GM21390 (cell line): ENCODE results near the gene ERC1.
"Not testable (repeated sequence)": the region's sequence is repeated elsewhere in the genome, so short reads cannot be mapped to it uniquely, and the experiment has no call there.

Experiments
- ATAC-seq: cut with Tn5 transposase; IDR thresholded peaks from one replicate; pipeline ENCODE4 v1.9.1; 2021; ENCODE audit not compliant: unreplicated experiment

The ERC1 gene

DNA sequence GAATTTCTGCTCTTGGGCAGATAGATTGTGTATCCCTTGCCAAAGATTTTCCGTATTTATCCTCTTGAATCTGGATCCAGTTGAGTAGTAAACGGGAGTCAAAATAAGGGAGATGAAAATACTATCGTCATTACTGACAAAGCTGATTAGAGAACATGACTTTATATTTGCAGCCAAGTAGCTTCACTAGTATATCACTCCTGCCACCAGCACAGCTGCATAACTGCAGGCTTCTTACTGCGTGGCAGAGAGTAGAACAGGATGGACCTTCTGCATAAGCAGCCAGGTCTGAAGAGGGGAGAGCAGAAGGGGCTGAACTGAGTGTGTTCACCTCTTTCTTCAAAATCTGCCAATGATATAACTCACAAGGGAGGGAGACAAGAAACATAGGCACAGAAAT is 319.6 kb downstream of the ERC1 start:
- no peak for ATAC-seq

DNA sequence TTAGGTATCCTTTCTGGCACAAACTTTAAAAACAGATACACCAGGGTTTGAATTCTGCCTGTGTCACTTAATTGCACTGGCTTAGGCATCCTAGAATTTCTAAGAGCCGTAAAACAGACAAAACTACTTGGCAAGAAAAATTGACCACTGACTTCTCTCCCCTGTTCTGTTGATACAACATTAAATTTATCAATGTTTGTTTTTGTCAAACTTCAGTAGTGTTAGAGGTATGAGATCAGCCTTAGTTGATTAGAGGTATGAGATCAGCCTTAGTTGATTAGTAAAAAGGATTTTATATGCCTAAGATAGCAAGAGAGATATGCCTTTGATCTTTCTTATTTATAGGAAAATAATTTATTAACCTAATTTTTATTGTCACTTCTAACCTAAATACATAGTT is 320.1 kb downstream of the ERC1 start:
- no peak for ATAC-seq

- ATAC-seq, result no peak
These were observed 322.9 kb downstream of the ERC1 start for GRCh38 chr12:1313906-1314305.

DNA sequence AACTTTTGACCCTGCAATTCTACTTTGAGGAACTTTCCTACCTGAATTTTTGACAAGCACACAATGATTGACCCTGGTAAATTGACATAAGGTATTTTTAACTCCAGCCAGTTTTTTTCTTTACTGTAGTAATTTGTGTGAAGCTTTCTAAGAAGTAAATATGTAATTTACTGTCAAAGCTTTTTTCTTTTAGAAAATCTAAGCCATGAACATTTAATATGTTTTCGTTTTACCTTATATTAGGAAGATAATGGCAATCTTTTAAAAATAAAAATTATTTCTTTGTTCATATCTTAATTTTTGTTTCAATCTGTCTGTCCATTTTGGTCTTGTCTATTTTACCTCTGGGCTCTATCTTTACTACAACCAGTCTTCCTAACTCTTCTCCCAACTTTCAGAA is 323.5 kb downstream of the ERC1 start:
- no peak for ATAC-seq

GRCh38 chr12:1316991-1317390 is 326.0 kb downstream of the ERC1 start:
- ATAC-seq, result not testable (repeated sequence)

- no peak for ATAC-seq
These were observed 327.5 kb downstream of the ERC1 start for GRCh38 chr12:1318327-1319031.

DNA sequence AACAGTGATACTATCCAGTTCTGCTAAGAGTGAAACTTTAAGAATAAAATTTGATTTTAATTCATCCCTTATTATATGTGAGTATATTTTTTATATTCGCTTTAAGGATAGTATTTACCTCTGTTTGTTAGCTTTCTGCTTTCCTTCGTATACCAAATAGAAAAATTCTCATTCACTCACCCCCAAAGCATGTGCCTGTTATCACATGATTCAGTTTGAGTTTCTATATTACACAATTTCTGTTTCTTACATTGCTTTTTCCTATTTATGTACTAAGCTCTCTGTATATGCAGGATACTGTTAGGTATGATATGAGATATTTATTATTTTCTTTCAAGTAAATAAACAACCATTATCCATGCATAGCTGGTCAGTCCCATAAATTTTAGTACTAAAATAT is 328.2 kb downstream of the ERC1 start:
- no peak for ATAC-seq

DNA sequence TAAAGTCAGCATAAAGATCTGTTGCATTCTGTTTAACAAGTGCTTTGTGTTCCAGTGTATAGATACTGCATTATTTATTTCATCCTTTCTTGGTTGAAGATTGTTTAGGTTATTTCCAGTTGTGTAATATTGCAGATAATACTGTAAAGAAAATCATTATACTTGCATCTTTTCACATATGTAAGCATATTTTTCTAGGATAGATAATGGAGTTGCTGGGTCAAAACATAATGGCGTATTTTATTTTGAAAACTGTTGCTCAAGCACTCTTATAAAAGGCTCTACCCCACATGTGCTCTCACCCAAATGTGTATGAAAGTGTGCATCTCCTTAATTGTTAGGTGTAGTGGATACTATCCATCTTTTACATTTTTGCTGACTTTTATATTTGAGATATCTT is 329.0 kb downstream of the ERC1 start:
- no peak for ATAC-seq

GRCh38 chr12:1322821-1323220 is 331.8 kb downstream of the ERC1 start:
- ATAC-seq, result no peak

DNA sequence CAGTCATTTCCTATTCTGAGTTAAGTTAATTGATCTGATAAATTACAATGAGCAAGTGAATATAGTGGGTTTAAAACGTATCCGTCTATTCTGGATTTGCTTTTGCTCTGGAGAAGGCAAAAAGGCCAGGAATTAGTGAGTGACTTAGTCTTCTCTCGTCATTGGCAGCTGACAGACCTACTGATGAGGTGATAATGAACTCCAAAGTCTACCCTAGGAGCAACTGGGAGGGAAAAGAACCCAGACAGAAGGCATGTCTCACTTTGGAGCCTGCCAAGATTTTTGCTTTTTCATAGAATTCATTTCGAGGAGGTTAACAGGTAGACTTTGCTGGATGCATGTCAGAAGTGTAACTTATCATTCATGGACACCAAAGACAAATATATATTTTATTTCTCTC is 333.1 kb downstream of the ERC1 start:
- ATAC-seq, result no peak

- ATAC-seq, result no peak
These were observed 333.9 kb downstream of the ERC1 start for GRCh38 chr12:1324910-1325309.

GRCh38 chr12:1325666-1326065 is 334.6 kb downstream of the ERC1 start:
- no peak for ATAC-seq

DNA sequence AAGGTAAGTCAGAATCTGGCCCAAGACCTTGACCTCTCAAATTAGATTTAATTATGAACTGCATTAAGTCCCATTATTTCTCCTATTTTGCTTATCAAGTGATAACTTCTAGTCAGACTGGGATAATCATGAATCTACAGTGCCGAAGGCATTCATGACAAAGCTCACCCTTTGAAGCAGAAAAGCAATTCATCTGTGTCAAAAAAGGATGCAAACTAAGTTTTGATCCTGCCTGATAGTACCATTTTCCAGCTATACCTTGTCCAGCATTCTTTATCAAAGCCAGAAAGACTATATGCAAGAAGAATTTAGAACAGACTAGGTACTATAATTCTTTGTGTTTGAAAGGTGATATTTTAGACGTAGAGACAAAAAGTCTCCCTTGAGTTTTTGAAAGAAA is 335.2 kb downstream of the ERC1 start:
- no peak for ATAC-seq

GRCh38 chr12:1328391-1328790 is 337.4 kb downstream of the ERC1 start:
- no peak for ATAC-seq

GRCh38 chr12:1329784-1330476 is 338.9 kb downstream of the ERC1 start:
- no peak for ATAC-seq

DNA sequence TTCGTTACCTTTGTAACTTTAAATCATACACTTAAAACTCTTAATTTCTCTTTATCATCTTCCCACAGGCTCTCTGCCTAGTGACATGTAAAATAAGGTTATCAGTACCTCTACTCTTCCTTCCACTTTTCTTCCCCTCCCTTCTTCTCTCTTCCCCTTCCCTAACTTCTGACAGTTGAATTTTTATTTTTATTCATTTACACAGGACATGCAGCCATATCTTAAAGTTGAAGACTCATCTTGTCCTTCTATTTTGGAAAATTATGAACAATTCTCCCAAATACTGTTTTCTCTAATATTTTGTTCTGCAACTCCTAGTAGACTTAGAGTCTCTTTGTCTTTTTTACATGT is 339.4 kb downstream of the ERC1 start:
- no peak for ATAC-seq

DNA sequence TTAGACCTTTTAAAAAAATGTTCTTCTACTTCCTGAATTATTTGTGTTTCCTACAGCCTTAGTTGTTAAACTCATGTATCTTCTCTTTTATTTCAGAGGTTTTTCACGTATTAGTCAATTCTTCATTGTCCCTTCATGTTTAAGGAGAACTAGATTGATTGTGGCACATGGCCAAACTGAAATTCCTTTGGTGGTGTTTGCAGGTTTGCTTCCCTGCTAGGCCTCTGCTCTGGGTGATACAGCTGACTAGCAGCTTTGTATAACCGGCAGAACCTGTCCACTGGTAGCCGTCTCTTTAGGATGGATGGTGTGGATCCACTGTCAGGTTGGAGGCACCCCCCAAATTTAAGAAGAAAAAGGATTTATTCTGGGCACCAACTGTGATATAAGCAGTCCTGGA is 341.3 kb downstream of the ERC1 start:
- no peak for ATAC-seq

GRCh38 chr12:1338483-1339177 is 347.6 kb downstream of the ERC1 start:
- no peak for ATAC-seq

GRCh38 chr12:1339178-1339541 is 348.1 kb downstream of the ERC1 start:
- not testable (repeated sequence) for ATAC-seq

- ATAC-seq, result no peak
These were observed 348.7 kb downstream of the ERC1 start for GRCh38 chr12:1339618-1340319.

DNA sequence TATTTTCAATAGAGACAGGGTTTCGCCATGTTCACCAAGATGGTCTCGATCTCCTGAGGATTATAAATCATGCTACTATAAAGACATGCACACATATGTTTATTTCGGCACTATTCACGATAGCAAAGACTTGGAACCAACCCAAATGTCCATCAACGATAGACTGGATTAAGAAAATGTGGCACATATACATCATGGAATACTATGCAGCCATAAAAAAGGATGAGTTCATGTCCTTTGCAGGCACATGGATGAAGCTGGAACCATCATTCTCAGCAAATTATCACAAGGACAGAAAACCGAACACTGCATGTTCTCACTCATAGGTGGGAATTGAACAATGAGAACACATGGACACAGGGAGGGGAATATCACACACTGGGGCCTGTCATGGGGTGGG is 350.2 kb downstream of the ERC1 start:
- not testable (repeated sequence) for ATAC-seq

DNA sequence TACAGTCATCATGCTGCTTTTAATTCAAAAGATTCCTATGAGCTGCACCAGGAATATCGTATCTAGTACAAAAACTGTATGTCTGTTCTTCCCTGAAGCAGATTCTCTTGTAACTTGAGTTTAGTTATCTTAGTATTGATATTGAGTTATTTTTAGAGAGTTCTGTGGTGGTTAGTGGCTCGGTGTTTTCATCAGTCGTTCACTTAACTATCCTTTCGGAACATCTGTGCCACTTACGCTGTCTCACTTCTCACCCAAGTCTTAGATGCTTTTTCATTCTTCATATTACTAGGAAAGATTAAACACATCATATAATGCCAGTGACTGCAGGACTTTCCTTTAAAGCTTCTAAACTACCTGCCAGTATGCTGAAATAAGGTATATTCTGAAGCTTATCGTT is 352.4 kb downstream of the ERC1 start:
- ATAC-seq, result no peak
